ENCODE data around the gene PKDREJ.

PKDREJ gene

DNA sequence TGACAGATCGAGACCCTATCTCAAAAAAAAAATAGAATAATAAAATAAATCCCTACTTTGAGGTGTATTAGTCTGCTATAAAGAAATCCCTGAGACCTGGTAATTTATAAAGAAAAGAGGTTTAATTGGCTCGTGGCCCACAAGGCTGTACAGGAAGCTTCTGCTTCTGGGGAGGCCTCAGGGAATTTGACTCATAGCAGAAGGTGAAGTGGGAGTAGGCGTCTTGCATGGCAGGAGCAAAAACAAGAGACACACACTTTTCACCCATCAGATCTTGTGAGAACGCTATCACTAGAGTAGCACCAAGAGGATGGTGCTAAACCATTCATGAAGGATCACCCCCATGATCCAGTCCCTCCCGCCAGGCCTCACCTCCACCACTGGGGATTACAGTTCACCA, 42.2 kb downstream of the PKDREJ start:
- no peak for TF ChIP-seq SIN3A (IDR thresholded peaks at IDR 0.05; ENCODE audit: borderline replicate concordance, insufficient read depth, low read length)
- TF ChIP-seq FOXP2 (optimal IDR thresholded peaks at IDR 0.05; ENCODE audit: borderline replicate concordance, extremely low read depth, extremely low read length, insufficient read depth) = no peak
- TF ChIP-seq, protein P1, sequence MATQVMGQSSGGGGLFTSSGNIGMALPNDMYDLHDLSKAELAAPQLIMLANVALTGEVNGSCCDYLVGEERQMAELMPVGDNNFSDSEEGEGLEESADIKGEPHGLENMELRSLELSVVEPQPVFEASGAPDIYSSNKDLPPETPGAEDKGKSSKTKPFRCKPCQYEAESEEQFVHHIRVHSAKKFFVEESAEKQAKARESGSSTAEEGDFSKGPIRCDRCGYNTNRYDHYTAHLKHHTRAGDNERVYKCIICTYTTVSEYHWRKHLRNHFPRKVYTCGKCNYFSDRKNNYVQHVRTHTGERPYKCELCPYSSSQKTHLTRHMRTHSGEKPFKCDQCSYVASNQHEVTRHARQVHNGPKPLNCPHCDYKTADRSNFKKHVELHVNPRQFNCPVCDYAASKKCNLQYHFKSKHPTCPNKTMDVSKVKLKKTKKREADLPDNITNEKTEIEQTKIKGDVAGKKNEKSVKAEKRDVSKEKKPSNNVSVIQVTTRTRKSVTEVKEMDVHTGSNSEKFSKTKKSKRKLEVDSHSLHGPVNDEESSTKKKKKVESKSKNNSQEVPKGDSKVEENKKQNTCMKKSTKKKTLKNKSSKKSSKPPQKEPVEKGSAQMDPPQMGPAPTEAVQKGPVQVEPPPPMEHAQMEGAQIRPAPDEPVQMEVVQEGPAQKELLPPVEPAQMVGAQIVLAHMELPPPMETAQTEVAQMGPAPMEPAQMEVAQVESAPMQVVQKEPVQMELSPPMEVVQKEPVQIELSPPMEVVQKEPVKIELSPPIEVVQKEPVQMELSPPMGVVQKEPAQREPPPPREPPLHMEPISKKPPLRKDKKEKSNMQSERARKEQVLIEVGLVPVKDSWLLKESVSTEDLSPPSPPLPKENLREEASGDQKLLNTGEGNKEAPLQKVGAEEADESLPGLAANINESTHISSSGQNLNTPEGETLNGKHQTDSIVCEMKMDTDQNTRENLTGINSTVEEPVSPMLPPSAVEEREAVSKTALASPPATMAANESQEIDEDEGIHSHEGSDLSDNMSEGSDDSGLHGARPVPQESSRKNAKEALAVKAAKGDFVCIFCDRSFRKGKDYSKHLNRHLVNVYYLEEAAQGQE (IDR thresholded peaks at IDR 0.05; ENCODE audit: insufficient read depth in 1 of 2, low read depth in 2 of 2, low read length in 2 of 2) = no peak
- no peak for TF ChIP-seq TAF1 (IDR thresholded peaks at IDR 0.05; ENCODE audit: borderline replicate concordance, insufficient read depth, low read length)
- no peak for TF ChIP-seq POLR2AphosphoS5 (IDR thresholded peaks at IDR 0.05; ENCODE audit: low read depth, low read length)

DNA sequence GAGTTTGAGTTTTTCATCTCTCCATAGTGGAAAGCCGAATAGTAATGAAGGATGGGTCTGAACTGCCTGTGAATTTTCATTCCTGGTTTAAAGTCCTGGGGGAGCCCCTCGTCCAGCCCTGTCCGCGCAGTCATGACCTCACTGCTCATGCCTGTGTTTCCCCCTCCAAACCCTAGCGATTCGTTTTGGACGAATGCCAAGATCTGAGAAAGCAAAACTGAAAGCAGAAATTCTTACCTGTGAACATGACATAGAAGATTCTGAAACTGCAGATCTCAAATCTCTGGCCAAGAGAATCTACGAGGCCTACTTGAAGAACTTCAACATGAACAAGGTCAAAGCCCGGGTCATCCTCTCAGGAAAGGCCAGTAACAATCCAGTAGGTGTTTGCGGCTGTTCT, 43.5 kb downstream of the PKDREJ start:
- TF ChIP-seq TAF1 (IDR thresholded peaks at IDR 0.05; ENCODE audit: borderline replicate concordance, insufficient read depth, low read length) (no peak), POLR2AphosphoS5 (IDR thresholded peaks at IDR 0.05; ENCODE audit: low read depth, low read length) (no peak), SIN3A (IDR thresholded peaks at IDR 0.05; ENCODE audit: borderline replicate concordance, insufficient read depth, low read length) (no peak), FOXP2 (optimal IDR thresholded peaks at IDR 0.05; ENCODE audit: borderline replicate concordance, extremely low read depth, extremely low read length, insufficient read depth) (no peak)
- TF ChIP-seq, protein P1 (IDR thresholded peaks at IDR 0.05; ENCODE audit: insufficient read depth in 1 of 2, low read depth in 2 of 2, low read length in 2 of 2) = no peak

DNA sequence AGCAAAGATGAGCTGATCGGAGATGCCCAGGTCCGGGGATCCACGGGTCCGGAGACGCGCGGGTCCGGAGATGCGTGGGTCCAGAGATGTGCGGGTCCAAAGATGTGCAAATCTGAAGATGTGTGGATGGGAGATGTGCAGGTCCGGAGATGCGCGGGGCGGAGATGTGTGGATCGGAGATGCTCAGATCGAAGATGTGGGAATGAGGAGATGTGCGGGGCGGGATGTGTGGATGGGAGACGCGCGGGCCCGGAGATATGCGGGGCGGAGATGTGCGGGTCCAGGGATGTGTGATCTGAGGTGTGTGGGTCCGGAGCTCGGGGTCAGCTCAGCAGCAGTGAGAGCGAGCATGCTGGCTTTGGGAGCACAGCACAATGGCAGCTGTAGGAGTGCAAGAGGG, 48.5 kb downstream of the PKDREJ start:
- TF ChIP-seq TAF1 (IDR thresholded peaks at IDR 0.05; ENCODE audit: borderline replicate concordance, insufficient read depth, low read length) = no peak
- no peak for TF ChIP-seq SIN3A (IDR thresholded peaks at IDR 0.05; ENCODE audit: borderline replicate concordance, insufficient read depth, low read length)
- TF ChIP-seq POLR2AphosphoS5 (IDR thresholded peaks at IDR 0.05; ENCODE audit: low read depth, low read length) = no peak
- TF ChIP-seq, protein P1 (IDR thresholded peaks at IDR 0.05; ENCODE audit: insufficient read depth in 1 of 2, low read depth in 2 of 2, low read length in 2 of 2) = no peak
- TF ChIP-seq FOXP2 (optimal IDR thresholded peaks at IDR 0.05; ENCODE audit: borderline replicate concordance, extremely low read depth, extremely low read length, insufficient read depth) = no peak

DNA sequence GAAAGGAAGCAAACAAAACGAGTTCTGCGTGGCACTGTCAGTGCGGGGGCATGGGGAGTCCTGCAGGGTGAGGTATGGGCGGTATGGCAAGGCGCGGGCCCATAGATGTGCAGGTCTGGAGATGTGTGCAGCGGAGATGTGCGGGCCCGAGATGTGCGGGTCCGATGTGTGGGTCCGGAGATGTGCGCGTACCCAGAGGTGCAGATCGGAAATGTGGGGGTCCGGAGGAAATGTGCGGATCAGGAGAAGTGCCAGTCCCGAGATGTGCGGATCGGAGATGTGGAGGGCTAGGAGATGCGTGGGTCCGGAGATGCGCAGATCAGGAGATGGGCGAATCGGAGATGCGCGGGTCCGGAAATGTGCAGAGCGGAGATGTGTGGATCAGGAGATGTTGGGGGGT, 49.0 kb downstream of the PKDREJ start:
- TF ChIP-seq, protein P1 (IDR thresholded peaks at IDR 0.05; ENCODE audit: insufficient read depth in 1 of 2, low read depth in 2 of 2, low read length in 2 of 2) = no peak
- TF ChIP-seq SIN3A (IDR thresholded peaks at IDR 0.05; ENCODE audit: borderline replicate concordance, insufficient read depth, low read length) (no peak), TAF1 (IDR thresholded peaks at IDR 0.05; ENCODE audit: borderline replicate concordance, insufficient read depth, low read length) (no peak), POLR2AphosphoS5 (IDR thresholded peaks at IDR 0.05; ENCODE audit: low read depth, low read length) (no peak), FOXP2 (optimal IDR thresholded peaks at IDR 0.05; ENCODE audit: borderline replicate concordance, extremely low read depth, extremely low read length, insufficient read depth) (no peak)

DNA sequence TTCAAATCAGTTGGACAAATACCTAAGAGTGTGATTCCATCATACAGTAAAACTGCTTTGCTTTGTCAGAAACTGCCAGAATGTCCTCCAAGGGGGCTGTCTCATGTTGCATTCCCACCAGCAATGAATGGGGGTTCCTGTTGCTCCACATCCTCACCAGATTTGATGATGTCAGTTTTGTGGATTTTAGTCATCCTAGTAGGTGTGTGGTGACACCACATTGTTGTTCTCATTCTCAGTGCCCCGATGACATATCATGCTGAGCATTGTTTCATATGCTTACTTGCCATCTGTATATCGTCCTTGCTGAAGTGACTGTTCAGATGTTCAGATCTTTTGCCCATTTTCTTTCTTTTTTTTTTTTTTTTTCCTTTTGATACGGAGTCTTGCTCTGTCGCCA, 50.1 kb downstream of the PKDREJ start:
- TF ChIP-seq TAF1 (IDR thresholded peaks at IDR 0.05; ENCODE audit: borderline replicate concordance, insufficient read depth, low read length) = no peak
- no peak for TF ChIP-seq SIN3A (IDR thresholded peaks at IDR 0.05; ENCODE audit: borderline replicate concordance, insufficient read depth, low read length)
- TF ChIP-seq, protein P1 (IDR thresholded peaks at IDR 0.05; ENCODE audit: insufficient read depth in 1 of 2, low read depth in 2 of 2, low read length in 2 of 2) = no peak
- no peak for TF ChIP-seq POLR2AphosphoS5 (IDR thresholded peaks at IDR 0.05; ENCODE audit: low read depth, low read length)
- TF ChIP-seq FOXP2 (optimal IDR thresholded peaks at IDR 0.05; ENCODE audit: borderline replicate concordance, extremely low read depth, extremely low read length, insufficient read depth) = no peak

Measured in PFSK-1 (cell line).